Body of pancreas (tissue), 4 donors: ENCODE results near the gene KCNAB2.

Experiments used
- POLR2A ChIP-seq, 3 donors: fragments of 450-650 bp; IDR thresholded peaks; one replicate each; pipeline ENCODE4 v1.6.1; 2016; ENCODE audit warnings: antibody characterized with exemption in 3 of 3, mild to moderate bottlenecking in 2 of 3
- TF ChIP-seq, protein P1 (sequence below), 7 experiments: fragments of 450-650 bp in 4 of 7; fragments of 200-600 bp in 3 of 7; sonication (generic) in 3 of 7; IDR thresholded peaks; one replicate each; pipeline ENCODE4 v1.5.1; 2016 to 2019; ENCODE audit warnings: antibody characterized with exemption in 7 of 7

DNA sequence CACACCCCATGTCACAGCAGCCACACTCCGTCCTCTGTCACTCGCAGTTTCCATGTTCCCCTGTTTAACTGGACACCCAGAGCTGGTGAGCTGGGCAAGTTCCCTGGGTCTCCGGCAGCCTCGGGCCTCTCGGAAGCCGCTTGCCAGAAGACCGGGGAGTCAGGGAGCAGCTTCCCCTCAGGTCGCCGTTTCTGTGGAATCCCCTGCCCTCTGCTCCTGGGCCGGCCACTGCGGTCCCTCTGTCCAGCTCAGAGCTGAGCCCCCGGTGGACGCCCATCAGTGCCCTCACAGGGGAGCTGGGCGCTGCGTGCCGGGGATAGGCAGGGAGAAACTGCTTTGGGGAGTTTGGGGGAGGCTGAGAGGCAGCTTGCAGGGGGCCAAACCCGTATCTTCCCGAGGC, 37.7 kb downstream of the KCNAB2 start:
- TF ChIP-seq POLR2A (IDR thresholded peaks at IDR 0.05), result no peak
- TF ChIP-seq, protein P1, sequence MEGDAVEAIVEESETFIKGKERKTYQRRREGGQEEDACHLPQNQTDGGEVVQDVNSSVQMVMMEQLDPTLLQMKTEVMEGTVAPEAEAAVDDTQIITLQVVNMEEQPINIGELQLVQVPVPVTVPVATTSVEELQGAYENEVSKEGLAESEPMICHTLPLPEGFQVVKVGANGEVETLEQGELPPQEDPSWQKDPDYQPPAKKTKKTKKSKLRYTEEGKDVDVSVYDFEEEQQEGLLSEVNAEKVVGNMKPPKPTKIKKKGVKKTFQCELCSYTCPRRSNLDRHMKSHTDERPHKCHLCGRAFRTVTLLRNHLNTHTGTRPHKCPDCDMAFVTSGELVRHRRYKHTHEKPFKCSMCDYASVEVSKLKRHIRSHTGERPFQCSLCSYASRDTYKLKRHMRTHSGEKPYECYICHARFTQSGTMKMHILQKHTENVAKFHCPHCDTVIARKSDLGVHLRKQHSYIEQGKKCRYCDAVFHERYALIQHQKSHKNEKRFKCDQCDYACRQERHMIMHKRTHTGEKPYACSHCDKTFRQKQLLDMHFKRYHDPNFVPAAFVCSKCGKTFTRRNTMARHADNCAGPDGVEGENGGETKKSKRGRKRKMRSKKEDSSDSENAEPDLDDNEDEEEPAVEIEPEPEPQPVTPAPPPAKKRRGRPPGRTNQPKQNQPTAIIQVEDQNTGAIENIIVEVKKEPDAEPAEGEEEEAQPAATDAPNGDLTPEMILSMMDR (IDR thresholded peaks at IDR 0.05), result no peak
